Breast epithelium (tissue), 3 donors: ENCODE results near the gene CELSR3.

ENCODE experiments used
- POLR2A ChIP-seq: fragments of 450-650 bp; IDR thresholded peaks from one replicate; pipeline ENCODE4 v1.6.1; 2016; ENCODE audit warnings: antibody characterized with exemption, mild to moderate bottlenecking, moderate library complexity
- TF ChIP-seq, protein P1 (sequence below), 3 donors: fragments of 450-650 bp; IDR thresholded peaks; one replicate each; pipeline ENCODE4 v1.5.1; 2016 to 2017; ENCODE audit warnings: antibody characterized with exemption in 3 of 3, mild to moderate bottlenecking in 3 of 3, moderate library complexity in 3 of 3

DNA sequence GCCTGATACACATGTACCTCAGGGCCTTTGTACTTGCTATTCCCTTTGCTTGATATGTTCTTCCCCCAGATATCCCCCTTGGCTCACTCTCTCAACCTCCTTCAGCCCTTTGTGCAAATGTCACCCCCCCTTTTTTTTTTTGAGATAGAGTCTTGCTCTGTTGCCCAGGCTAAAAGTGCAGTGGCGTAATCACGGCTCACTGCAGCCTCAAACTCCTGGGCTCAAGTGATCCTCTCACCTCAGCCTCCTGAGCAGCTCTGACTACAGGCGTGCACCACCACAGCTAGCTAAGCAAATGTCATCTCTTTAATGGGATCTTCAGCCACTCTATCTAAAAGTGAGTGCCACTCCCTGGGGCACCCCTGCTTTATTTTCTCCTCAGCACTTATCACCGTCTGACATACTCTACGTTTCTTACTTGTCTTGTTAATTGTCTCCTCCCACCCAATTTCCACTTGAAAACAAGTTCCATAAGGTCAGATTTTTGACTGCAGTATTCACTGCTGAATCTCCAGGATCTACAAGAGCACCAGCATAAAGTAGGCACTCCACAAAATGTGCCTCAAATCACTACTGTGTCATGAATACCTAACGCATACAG lies 39.7 kb upstream of the CELSR3 start:
- TF ChIP-seq, protein P1, sequence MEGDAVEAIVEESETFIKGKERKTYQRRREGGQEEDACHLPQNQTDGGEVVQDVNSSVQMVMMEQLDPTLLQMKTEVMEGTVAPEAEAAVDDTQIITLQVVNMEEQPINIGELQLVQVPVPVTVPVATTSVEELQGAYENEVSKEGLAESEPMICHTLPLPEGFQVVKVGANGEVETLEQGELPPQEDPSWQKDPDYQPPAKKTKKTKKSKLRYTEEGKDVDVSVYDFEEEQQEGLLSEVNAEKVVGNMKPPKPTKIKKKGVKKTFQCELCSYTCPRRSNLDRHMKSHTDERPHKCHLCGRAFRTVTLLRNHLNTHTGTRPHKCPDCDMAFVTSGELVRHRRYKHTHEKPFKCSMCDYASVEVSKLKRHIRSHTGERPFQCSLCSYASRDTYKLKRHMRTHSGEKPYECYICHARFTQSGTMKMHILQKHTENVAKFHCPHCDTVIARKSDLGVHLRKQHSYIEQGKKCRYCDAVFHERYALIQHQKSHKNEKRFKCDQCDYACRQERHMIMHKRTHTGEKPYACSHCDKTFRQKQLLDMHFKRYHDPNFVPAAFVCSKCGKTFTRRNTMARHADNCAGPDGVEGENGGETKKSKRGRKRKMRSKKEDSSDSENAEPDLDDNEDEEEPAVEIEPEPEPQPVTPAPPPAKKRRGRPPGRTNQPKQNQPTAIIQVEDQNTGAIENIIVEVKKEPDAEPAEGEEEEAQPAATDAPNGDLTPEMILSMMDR (IDR thresholded peaks at IDR 0.05): no peak
- TF ChIP-seq POLR2A: no peak
